G401 (cell line): ENCODE data around the gene CDH16. TPM values are rescaled to one million over a fixed set of nuclear protein-coding genes. Genes with fewer than 3 reads are reported as not detected.
"Not testable (repeated sequence)": the region's sequence is repeated elsewhere in the genome, so short reads cannot be mapped to it uniquely, and the experiment has no call there.

ENCODE experiments used
- DNase-seq: peaks from one replicate; pipeline ENCODE4 v3.0.0-alpha.2; 2015; ENCODE audit warnings: low spot score
- in situ Hi-C: cut with HindIII; loops from 2 replicates; pipeline ENCODE4 v1.10.0; 2016; ENCODE audit warnings: low sequenced_read_pairs, mixed read lengths
- total RNA-seq: library from RNA; depleted of rRNA; stranded (reverse); fragments of >200 nt; shearing (Covaris generic); gene quantifications from 2 replicates; pipeline ENCODE4 v1.2.3, GENCODE V29; 2014

The CDH16 gene
- total RNA-seq, 1 experiment from 2014 or later, result not detected

GRCh38 chr16:66948134-66948836 lies 29.6 kb upstream of the CDH16 start:
- DNase-seq, result peak; percentile 18
- in situ Hi-C loops, result no loop called here

GRCh38 chr16:66947302-66948065 lies 28.8 kb upstream of the CDH16 start:
- in situ Hi-C loops, result no loop called here
- DNase-seq, result peak; percentile 92

GRCh38 chr16:66946974-66947301 lies 28.3 kb upstream of the CDH16 start:
- in situ Hi-C loops, result no loop called here
- DNase-seq, result no peak

DNA sequence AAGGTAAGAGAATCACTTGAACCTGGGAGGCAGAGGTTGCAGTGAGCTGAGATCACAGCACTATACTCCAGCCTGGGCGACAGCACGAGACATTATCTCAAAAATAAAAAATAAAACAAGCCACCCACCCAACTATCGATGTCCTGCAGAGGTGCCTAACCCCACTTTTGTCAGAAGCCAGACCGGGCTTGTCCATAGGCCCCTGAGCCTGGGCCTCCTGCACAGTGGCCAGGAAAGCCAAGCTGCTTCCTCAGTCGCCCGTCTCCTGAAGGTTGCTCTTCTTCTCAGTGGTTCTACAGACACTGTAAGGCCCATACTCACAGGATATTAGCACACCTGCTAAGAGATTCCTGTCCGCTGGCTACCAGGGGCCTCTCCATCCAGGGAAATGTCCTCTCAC lies 27.9 kb upstream of the CDH16 start:
- in situ Hi-C loops, result no loop called here

GRCh38 chr16:66945939-66946338 lies 27.3 kb upstream of the CDH16 start:
- no peak for DNase-seq
- in situ Hi-C loops, result no loop called here

More for the DNA sequence above, 27.9 kb upstream of the CDH16 start:
- DNase-seq, result no peak

DNA sequence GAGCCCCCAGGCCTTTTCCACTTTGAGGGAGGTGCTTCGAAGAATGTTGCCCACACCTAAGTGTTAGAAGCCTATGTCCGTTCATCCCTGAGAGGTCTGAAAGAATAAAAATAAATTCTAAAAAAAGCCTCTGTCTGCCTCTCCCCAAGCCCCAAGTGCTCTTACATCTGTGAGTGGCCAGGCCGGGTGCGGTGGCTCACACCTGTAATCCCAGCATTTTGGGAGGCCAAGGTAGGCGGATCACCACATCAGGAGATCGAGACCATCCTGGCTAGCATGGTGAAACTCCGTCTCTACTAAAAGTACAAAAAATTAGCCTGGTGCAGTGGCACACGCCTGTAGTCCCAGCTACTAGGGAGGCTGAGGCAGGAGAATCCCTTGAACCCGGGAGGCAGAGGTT lies 26.3 kb upstream of the CDH16 start:
- DNase-seq, in situ Hi-C loops: not testable (repeated sequence)

DNA sequence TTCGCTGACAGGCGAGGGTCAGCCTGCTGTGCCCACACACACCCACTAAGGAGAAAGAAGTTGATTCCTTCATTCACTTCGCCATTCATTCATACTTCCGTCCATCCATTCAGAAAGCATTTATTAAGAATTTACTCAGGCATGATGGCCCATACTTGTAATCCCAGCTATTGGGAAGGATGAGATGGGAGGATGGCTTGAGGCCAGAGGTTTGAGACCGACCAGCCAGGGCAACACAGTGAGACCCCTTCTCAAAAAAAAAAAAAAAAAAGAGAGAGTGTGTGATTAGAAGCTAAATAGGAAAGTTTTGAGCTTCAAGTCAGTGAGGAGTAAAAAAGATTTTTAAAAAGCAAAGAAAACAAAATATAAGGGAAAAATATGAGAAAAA lies 25.4 kb upstream of the CDH16 start:
- in situ Hi-C loops, result no loop called here
- DNase-seq, result no peak

DNA sequence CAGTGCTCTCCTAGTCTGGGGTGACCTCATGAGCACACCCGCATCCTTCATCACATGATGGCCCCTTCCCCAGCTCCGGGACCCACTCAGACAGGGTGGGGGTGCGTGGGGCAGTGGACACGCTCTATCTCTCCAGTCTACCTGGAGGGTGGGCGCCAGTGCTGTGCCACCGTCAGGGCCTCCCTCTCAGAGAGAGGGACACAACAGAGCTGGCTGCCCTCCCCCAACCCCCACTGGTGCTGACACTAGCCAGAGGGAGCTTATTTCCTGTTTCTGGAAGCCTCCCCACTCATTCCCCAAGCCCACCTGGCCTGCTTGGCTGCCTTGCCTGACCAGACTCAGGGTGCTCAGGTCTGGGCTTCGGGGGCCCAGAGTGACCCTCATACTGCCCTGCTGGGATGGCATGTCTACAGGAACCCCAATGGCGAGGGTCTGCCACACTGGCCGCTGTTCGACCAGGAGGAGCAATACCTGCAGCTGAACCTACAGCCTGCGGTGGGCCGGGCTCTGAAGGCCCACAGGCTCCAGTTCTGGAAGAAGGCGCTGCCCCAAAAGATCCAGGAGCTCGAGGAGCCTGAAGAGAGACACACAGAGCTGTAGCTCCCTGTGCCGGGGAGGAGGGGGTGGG lies 24.9 kb upstream of the CDH16 start:
- in situ Hi-C loops, result no loop called here
- no peak for DNase-seq

GRCh38 chr16:66942981-66943380 lies 24.3 kb upstream of the CDH16 start:
- DNase-seq, result no peak
- in situ Hi-C loops, result no loop called here

DNA sequence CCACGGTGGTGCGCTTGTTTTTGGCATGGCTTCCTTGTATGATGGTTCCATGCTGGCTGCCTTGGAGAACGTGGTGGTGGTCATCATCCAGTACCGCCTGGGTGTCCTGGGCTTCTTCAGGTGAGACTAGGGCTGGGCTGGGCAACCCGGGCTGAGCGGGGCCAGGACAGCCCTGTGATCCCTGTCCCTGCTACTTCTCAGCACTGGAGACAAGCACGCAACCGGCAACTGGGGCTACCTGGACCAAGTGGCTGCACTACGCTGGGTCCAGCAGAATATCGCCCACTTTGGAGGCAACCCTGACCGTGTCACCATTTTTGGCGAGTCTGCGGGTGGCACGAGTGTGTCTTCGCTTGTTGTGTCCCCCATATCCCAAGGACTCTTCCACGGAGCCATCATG lies 21.6 kb upstream of the CDH16 start:
- in situ Hi-C loops, result no loop called here
- DNase-seq, result no peak

- in situ Hi-C loops, result no loop called here
- no peak for DNase-seq
Observed at GRCh38 chr16:66939366-66939765, 20.7 kb upstream of the CDH16 start.

GRCh38 chr16:66937725-66938337 lies 19.1 kb upstream of the CDH16 start:
- DNase-seq, result no peak
- in situ Hi-C loops, result no loop called here

DNA sequence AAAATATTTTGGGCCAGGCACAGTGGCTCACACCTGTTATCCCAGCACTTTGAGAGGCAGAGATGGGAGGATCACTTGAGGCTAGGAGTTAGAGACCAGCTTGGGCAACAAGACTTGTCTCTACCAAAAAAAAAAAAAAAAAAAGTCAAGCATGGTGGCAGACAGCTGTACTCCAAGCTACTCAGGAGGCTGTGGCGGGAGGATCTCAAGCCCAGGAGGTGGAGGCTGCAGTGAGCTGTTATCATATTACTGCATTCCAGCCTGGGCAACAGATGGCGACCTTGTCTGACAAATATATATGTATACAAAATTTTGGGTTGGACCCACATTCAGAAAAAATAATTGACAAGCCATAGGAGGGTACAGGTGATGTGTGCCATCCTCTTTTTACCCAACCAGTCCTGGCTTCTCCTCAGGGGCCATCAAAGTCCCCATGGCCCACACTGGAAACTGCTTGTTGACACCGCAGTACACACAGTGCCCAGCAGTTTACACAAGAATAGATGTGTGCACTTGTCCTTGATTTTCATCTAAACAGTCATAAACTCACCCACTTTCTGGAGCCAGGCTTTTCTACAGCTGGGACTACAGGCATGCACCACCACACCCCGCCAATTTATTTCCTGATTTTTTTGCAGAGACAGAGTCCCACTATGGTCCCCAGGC lies 18.3 kb upstream of the CDH16 start:
- DNase-seq, result no peak
- in situ Hi-C loops, result no loop called here

DNA sequence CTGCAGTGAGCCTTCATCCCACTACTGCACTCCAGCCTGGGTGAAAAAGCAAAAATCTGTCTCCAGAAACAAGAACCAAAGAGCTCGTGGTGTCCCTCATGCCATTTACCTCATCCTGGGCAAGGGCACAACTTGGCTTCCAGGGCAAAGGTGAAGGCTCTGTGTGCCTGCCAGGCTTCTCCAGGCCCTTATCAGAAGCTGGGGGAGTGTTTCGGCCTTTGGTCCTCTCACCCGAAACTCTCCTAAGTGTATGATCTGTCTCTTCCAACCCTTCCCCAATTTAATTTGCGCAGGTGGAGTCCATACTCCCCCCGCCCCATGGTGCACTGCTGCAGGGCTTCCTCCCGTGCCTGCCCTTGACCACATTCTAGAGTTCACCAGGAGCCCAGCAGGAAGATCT lies 17.8 kb upstream of the CDH16 start:
- in situ Hi-C loops, result no loop called here

DNA sequence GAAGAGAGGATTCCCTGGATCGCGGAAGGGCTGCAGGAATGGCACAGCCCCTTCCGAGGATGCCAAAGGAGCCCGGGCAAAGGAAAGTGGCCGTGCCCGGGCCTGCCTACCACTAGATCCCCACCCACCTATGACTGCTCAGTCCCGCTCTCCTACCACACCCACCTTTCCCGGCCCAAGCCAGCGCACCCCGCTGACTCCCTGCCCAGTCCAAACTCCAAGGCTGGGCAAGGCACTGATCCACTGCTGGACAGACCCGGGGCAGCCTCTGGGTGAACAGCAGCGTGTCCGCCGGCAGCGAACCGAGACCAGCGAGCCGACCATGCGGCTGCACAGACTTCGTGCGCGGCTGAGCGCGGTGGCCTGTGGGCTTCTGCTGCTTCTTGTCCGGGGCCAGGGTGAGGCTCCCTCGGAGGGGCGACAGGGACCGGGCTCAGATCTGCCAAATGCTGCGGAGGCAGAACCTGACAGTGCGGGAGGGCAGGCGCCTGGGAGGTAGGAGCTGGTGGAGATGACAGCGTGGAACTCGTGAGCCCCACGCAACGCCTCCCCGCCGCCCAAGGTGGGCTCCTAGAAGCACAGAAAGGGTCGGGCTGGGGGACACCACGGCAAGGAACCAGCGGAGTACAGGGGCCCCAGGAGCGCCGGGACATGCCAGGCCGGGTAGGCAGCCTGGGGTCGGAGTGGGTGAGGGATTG lies 16.8 kb upstream of the CDH16 start, which contains the start of gene CES2:
Gene CES2, plus strand, starts transcription at position 203 of the 698 bp plus-strand sequence. Its CDS starts 120 bp downstream, at position 323.
- peak; percentile 14 for DNase-seq
- in situ Hi-C loops, result no loop called here

More for the DNA sequence above, 17.8 kb upstream of the CDH16 start:
- no peak for DNase-seq

DNA sequence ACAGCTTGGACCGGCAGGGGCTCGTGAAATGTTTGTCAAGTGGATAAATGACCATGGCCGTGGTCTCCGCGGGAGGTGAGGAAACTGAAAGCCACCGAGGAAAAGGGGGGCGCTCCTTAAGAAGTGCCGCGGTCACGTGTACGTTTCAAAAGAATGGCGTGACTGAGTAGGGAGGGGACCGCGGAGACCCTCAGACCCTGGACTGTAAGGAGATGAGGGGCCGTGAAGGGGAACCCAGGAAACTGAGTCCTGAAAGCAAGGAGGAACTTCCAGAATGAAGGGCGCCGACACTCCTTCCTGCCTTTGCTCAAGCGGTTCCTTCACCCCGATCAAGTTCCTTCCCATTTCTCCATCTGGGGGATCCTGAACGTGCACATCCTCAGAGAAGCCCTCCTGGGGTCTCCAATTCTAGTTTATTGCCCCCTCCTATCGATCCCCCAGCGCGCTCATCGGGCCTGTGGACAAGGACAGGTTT lies 16.2 kb upstream of the CDH16 start:
- in situ Hi-C loops, DNase-seq: not testable (repeated sequence)

GRCh38 chr16:66934138-66934838 lies 15.6 kb upstream of the CDH16 start, which contains the start of gene CIAO2B:
Gene CIAO2B (minus strand): TSS chr16:66934402. CDS start chr16:66934364, 38 bp downstream.
- in situ Hi-C loops, result no loop called here
- DNase-seq, result peak; percentile 82

GRCh38 chr16:66933776-66934137 lies 15.1 kb upstream of the CDH16 start:
- in situ Hi-C loops, result no loop called here
- DNase-seq, result no peak
